HG03060 (cell line): ENCODE data around the gene KRTAP5-3.
"Not testable (repeated sequence)": the region's sequence is repeated elsewhere in the genome, so short reads cannot be mapped to it uniquely, and the experiment has no call there.

Experiments used
- ATAC-seq: cut with Tn5 transposase; IDR thresholded peaks from one replicate; pipeline ENCODE4 v1.9.1; 2021; ENCODE audit warnings: low read depth, moderate number of reproducible peaks; ENCODE audit not compliant: unreplicated experiment

The KRTAP5-3 gene

DNA sequence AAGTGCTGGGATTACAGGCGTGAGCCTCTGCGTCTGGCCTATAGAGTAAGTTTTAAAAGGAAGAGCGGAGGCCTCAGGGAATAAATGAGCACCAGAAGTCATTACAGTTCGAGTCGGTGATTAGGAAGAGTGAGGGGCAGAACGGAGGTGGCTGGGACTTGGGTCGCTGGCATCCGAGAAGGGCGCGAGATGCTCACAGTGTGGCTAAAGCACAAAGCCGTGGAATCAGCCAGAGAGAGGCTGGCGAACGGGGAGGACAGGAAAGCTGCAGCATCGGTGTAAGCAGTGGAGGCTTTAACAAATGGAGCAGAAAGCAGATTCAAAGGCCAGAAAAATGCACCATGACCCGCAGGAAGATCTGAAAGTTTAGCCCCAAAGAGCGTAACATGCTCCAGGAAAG lies 16.4 kb upstream of the KRTAP5-3 start:
- no peak for ATAC-seq

DNA sequence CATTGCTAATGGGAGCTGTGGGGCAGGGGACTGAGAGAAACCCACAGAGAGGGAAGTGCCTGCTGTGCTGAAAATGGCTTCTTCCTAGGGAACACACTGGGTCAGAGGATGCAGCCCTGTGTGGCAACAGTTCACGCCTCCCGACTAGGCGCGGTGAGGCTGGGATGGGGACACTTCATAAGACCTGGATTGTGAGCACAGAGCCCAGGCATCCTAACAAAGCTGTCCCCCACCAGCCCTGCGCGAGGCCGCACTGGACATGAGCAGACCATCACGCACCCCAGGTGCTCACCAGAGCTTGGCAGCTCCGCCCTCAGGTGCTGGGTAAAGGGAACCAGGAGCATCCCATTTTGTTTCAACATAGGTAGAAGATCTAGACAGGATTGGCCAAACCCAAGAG lies 15.5 kb upstream of the KRTAP5-3 start:
- no peak for ATAC-seq

DNA sequence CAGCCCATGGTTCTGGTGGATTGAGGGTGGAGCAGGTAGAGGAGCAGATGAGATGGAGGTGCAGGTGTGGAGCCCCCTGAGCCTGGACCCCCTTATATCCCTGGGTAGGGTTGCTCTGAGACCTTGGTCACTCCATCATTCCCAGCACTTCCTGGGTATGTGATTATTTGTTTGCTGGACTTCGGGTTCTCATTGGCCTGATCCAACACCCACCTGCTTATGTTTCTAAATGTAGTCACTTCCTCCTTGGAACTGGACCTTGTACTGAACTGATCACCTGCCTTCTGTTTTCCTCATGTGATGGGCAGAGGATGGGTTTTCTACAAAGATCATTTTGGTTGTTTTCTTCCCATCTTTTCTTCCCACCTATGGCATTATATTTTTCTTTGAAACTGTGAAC lies 13.8 kb upstream of the KRTAP5-3 start, which contains the start of gene KRTAP5-4:
Gene KRTAP5-4 (minus strand): TSS at position 53 of the 400 bp plus-strand sequence. CDS start 45 bp downstream, at position 8.
- no peak for ATAC-seq

- ATAC-seq: no peak
Measured at GRCh38 chr11:1619449-1619848, 11.2 kb upstream of the KRTAP5-3 start.

GRCh38 chr11:1618231-1618630 lies 10.0 kb upstream of the KRTAP5-3 start:
- ATAC-seq: no peak

GRCh38 chr11:1607901-1608300 lies 362 bp downstream of the KRTAP5-3 start:
- ATAC-seq: not testable (repeated sequence)

DNA sequence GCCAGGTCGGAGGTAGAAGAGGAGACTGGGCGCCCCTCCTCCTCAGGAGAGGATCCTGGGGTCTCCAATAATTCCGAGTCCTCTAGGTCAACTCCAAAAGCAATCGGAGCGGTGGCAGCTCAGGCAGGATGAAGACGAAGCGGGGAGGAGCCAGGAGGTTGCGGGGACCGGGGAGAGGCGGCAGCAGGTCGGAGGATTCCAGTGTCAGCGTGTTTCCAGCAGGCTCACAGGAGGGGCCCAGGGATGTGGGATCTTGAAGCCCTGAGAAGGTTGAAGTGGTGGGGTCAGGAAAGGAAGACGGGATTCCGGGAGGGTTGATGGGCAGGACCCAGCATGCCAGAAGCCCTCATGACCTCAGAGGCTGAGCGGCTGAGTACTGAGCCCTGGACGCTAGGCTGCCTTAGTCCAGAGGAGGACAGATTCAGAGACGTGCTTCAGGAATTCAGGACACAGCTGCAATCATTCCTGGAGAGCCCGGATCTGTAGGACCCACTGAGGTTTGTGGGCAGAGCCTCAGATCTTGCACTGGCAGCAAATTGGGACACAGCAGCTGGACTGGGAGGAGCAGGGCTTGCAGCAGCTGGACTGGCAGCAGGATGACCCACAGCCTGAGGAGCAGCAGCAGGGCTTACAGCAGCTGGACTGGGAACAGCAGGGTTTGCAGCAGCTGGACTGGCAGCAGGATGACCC lies 962 bp downstream of the KRTAP5-3 start:
- ATAC-seq: not testable (repeated sequence)

DNA sequence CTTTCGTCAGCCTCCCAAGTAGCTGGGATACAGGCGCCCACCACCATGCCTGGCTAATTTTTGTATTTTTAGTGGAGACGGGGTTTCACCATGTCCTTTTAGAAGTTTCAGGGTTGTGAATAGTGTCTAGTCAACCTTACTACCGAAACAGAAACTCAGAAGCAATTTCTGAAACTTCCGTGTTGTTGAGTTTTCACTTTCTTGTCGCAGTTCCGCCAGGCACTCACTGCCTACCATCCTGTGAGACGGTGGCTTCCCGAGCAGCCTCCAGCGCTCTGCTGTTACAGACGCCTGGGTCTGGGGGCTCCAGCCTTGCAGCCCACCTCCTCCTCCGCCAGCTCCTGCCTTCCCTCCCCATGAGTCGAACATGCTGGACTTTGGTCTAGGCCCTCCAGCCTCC lies 2.3 kb downstream of the KRTAP5-3 start:
- ATAC-seq: peak; percentile 89

DNA sequence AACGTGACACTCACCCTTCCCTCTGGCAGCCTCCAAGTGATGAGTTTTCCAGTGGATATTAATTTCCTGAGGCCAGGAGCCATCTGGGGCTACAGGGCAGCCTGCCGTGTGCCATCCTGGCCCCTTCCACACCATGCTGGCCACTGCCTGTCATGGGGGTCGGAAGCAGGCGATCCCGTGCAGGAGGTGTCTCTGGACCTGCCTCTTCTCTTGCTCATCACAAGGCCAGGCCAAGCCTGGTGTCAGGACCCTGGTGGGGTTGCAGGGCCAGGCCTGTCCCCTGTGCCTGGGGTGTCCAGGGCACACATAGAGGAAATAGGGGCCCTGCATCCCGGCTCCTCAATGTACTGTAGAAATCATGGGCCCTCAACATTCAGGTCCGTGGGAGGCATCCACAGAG lies 3.6 kb downstream of the KRTAP5-3 start:
- ATAC-seq: no peak

- no peak for ATAC-seq
Measured at GRCh38 chr11:1604181-1604580, 4.1 kb downstream of the KRTAP5-3 start.

DNA sequence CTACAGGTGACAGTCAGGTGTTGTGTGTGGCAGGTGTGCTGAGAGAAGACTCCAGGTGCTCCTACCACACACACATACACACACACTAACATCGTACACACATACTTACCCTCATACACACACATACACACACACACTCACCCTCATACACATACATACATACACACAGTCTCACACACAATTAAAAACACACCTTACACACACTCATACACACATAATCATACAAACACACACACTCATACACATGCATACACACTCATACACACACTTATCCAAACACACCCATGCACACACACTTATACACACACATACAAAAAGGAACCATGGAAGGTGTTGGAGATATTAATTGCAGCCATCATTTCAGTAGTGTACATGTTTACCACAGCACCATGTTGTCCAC lies 4.6 kb downstream of the KRTAP5-3 start:
- no peak for ATAC-seq

- ATAC-seq: not testable (repeated sequence)
Measured at GRCh38 chr11:1601663-1602062, 6.6 kb downstream of the KRTAP5-3 start.

- ATAC-seq: no peak
Measured at GRCh38 chr11:1600626-1601025, 7.6 kb downstream of the KRTAP5-3 start.

GRCh38 chr11:1598816-1599215 lies 9.4 kb downstream of the KRTAP5-3 start:
- no peak for ATAC-seq

GRCh38 chr11:1598406-1598805 lies 9.9 kb downstream of the KRTAP5-3 start:
- ATAC-seq: not testable (repeated sequence)

DNA sequence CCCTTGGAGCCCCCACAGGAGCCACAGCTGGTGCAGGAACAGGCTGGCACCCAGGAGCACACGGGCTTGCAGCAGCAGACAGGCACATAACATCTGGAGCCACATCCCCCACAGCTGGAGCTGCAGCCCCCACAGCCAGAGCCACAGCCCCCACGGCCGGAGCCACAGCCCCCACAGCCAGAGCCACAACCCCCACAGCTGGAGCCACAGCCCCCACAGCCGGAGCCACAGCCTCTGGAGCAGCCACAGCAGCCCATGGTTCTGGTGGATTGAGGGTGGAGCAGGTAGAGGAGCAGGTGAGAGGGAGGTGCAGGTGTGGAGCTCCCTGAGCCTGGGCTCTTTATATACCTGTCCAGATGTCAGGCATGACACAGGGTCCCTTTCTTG lies 10.3 kb downstream of the KRTAP5-3 start, which contains the start of gene KRTAP5-2:
Gene KRTAP5-2 (minus strand): TSS at position 301 of the 387 bp plus-strand sequence. CDS start 44 bp downstream, at position 257.
- ATAC-seq: no peak

DNA sequence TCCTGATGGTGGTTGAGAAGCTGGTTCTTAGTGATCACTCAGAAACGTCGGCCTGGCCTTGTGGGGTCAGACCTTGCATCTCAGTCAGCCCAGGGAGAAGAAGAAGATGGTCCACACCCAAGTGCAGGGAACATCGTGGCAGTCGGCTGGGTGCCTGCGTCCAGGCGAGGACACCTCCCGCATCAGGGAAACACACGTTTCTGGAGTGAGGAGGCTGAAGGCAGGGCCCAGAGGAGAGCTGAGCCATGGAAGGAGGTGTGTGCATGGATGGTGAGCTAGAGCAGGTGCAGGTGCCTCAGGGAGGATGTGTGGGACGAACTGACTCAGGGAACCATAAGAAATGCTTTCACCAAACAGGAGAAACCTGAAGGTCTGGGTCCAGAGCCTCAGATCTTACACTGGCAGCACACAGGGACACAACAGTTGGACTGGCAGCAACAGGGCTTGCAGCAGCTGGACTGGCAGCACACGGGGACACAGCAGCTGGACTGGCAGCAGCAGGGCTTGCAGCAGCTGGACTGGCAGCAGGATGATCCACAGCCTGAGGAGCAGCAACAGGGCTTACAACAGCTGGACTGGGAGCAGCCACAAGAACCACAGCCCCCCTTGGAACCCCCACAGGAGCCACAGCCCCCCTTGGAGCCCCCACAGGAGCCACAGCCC lies 10.8 kb downstream of the KRTAP5-3 start:
- ATAC-seq: no peak

DNA sequence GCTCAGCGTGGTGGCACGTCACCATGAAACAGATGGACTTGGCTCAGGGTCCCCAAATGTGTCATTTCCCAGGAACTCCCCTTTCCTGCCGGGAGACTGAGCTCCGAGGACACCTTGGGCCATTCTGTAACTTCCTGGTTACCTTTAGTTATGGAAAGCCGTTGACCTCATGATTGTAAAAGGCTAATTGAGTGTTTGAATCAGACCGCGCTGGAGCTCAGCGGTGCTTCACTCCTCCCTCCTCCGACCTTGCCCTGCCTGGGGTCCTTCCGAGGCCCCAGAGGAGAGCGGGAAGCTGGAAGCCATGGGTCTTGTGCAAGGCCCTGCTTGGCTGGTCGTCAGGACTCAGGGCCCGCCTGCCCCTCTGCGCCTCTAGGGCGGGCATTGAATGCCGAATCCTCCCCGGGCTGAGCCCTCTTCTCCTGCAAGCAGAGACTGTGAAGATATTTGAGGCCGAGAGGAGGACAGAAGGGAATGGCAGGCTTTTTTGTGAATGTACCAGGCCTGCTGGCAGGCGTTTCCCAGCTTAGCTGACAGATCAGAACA lies 11.6 kb downstream of the KRTAP5-3 start:
- not testable (repeated sequence) for ATAC-seq

- not testable (repeated sequence) for ATAC-seq
Measured at GRCh38 chr11:1595994-1596575, 12.2 kb downstream of the KRTAP5-3 start.

DNA sequence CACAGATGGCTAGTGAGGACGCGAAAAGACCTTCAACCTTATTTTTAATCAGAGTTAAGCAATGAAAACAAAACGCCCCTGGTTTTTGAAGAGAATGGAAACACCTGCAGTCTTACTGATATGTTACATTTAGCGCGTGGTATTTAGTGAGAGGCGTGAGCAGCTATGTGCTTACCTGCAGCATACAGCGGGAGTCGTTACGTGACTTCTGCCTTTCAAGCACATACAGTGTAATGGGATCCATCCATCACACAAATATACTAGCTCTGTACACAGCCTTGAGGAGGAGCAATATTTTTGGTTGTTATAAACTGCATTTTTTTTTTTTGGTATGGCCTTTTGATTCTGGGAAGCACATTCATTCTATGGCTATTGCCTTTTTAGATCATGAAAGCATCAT lies 15.6 kb downstream of the KRTAP5-3 start:
- ATAC-seq: no peak

GRCh38 chr11:1589996-1590395 lies 18.3 kb downstream of the KRTAP5-3 start:
- no peak for ATAC-seq
